HG03108 (cell line): ENCODE data around the gene KMO.
A peak's percentile ranks its signal among the peaks of the same experiment; 100 is the strongest.

Experiments used
- ATAC-seq: cut with Tn5 transposase; IDR thresholded peaks from one replicate; pipeline ENCODE4 v1.9.1; 2021; ENCODE audit warnings: moderate library complexity; ENCODE audit not compliant: unreplicated experiment

KMO gene

DNA sequence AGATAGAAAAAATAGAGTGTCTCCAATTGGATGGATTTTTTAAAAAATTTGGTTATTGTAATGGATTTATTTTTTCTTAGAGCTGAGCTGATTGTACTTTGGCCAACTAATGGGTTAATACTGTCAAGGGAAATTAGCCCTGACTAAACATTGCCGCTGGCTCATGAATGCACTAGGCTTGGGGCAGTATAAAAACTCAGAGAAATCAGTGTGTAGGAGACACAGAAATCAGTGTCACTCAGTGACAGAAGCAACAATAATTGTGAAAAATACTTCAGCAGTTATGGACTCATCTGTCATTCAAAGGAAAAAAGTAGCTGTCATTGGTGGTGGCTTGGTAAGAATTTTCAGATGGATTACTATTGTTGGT lies at the start of gene KMO:
TSS of gene KMO (plus strand) at position 217 of the 370 bp plus-strand sequence. CDS start at position 284, 67 bp downstream.
- peak; percentile 20 for ATAC-seq

DNA sequence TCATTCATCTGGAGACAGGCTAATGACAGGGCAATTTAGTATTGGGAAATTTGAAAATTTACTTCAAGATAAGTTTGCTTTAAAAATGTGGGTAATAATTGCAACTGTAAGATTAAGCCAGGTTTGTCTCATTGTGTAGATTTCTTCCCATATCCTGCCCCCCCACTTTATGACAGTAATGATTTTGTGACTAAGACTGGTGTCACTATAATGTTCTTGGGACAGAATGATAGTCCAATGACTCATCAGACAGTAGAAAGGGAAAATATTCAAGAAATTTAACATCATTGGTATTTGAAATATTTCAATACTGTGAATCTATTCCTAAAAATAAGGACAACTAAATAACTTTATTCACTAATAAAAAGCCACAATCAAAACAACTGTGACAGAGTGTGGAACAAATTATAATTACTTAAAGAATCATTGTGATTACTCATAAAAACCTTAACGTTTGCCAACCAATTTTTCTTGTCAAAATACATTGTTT lies 49.4 kb upstream of the KMO start:
- ATAC-seq: no peak

DNA sequence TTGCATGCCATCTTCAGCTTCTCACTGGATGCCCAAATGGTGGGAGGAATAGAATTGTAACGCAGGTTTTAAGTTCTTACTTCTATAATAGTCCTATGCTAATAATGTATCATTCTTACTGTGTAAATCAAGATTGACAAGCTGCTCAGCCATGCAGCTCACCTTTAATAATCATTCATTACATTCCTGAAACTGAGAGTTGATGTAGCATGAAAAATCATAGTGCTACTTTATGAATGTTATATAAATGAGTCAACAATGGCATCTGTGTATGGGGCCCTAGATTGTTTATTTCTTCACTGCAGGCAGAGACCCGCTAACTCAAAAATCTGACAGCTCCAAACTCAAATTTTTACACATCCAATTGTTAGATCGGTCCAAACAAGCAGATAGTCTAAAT lies 47.0 kb upstream of the KMO start:
- peak; percentile 69 for ATAC-seq

GRCh38 chr1:241485554-241485992 lies 46.6 kb upstream of the KMO start:
- peak; percentile 41 for ATAC-seq

DNA sequence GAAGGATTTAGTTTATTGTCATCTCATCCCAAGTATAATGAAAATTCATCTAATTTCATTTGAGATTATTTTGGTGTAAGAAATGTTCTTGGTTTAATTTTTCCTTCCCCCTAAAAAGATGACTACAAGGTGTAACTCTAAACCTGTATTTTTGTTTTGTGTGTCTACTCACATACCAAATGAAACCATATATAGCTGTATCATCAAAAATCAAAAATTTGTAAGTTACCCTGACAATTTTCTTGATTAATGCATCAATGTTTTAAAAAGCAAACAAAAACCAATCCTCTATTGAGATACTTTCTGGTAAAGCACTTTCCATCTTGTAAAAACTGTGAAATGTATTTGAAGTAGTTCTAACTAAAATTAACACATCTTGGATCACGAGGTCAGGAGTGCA lies 43.4 kb upstream of the KMO start:
- no peak for ATAC-seq

- ATAC-seq: no peak
Measured at GRCh38 chr1:241495741-241496140, 36.4 kb upstream of the KMO start.

- ATAC-seq: no peak
Measured at GRCh38 chr1:241499910-241500309, 32.3 kb upstream of the KMO start.

GRCh38 chr1:241503444-241503843 lies 28.7 kb upstream of the KMO start:
- no peak for ATAC-seq

GRCh38 chr1:241507189-241507863 lies 24.9 kb upstream of the KMO start:
- ATAC-seq: no peak

DNA sequence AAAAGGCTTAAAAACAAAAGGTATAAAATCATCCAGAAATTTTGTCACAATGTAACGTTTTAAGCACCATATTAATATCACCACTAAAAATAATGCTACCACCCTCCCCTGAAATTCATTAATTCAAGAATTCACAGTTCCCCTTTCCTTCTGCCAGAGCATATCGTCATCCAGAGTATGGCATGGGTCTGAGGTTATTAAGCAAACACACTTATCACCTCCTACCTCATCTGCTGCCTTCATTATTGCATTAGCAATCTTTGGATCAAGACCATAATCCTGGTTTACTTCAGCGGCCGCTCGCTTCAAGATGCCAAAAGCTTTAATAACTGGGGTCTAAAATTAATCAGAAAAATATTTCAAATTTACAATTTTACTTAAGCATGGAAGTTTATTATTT lies 18.8 kb upstream of the KMO start:
- no peak for ATAC-seq

DNA sequence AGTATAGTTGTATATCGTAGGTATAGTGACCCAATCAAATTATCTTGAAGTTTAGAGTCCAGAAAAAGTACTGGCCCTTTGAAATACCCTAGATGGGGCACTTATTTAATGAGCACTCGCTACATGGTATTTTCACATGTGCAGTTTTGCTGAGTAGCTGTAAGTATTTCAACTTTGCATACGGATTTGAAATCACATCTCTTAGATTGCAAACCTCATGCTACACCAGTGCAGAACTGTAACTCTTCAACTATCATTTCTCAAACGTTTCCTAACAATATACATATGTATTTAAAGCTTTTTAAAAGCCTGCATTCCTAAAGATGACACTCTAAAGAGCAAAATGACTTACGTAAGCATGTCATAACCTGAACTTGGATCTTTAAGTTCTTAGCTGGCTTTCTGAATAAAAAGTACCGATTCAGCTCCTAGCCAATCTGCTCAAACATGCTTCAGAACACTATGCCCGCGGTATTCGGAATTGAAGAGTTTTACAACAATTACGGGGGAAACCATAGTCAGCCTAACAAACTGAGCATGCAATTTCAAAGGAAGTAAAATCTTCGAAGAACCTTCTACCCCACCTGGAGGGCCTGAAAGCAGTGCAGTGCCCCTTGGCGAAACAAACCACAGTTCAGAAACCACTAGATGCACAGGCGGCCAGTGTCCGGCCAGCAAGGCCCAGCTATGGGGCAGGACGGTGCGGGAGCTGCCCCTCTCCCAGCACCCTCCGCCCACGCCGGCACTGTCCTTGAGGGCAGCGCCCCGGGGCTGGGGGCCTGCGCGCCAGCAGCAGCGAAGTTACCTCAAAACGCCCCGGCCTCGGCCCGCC lies 13.5 kb upstream of the KMO start:
- peak; percentile 28 for ATAC-seq

- peak; percentile 97 for ATAC-seq
Measured at GRCh38 chr1:241519308-241520079, 12.7 kb upstream of the KMO start, which contains the start of gene FH. Gene FH, minus strand, starts transcription at chr1:241519755. Its CDS starts 33 bp downstream, at chr1:241519722.

- ATAC-seq: no peak
Measured at GRCh38 chr1:241520080-241520465, 12.1 kb upstream of the KMO start.

DNA sequence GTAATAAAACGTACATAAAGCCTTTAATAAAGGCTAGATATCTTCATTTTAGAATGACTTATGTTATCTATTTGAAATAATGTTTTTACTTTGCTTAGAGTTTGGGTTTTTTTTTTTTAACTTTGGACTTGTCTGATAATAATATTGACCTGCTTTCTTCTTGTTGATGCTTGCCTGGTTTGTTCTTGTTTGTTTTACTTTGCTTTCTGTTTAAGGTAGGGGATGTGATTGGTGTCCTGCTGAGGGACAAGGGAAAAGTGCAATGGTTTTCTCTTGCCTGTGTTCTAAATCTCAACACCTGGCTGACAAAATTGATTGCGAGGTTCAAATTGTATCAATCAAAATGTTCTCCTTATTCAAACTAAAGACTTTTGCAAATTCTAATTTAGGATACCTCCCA lies 10.5 kb upstream of the KMO start:
- ATAC-seq: no peak

GRCh38 chr1:241525026-241525425 lies 7.2 kb upstream of the KMO start:
- no peak for ATAC-seq

- no peak for ATAC-seq
Measured at GRCh38 chr1:241527146-241527545, 5.0 kb upstream of the KMO start.

GRCh38 chr1:241531195-241532161 lies 700 bp upstream of the KMO start:
- ATAC-seq: peak; percentile 49

GRCh38 chr1:241532864-241533263 lies 686 bp downstream of the KMO start:
- peak; percentile 53 for ATAC-seq

- ATAC-seq: peak; percentile 51
Measured at GRCh38 chr1:241533326-241534115, 1.3 kb downstream of the KMO start.
